Brain microvascular endothelial cell (primary cell): ENCODE measurements around the gene TLNRD1.

Experiments
- DNase-seq: peaks from one replicate; pipeline ENCODE4 v3.0.0-alpha.2; 2020
- H3K27ac ChIP-seq: fragments of 250-450 bp; sonication (Bioruptor Pico); 2 replicates; pipeline ENCODE4 v1.5.1; 2020; ENCODE audit warnings: mild to moderate bottlenecking, moderate library complexity
- H3K27me3 ChIP-seq: fragments of 250-450 bp; sonication (Bioruptor Pico); replicated peaks from 2 replicates; pipeline ENCODE4 v1.5.1; 2020; ENCODE audit warnings: mild to moderate bottlenecking
- H3K36me3 ChIP-seq: fragments of 250-450 bp; sonication (Bioruptor Pico); replicated peaks from 2 replicates; pipeline ENCODE4 v1.5.1; 2020; ENCODE audit warnings: mild to moderate bottlenecking
- H3K4me3 ChIP-seq: 2 replicates; pipeline ENCODE4 v1.5.1; 2011; ENCODE audit warnings: low read depth, mild to moderate bottlenecking, control low read depth, low read length, moderate library complexity
- CTCF ChIP-seq: IDR thresholded peaks from 2 replicates; pipeline ENCODE4 v1.5.1; 2011; ENCODE audit warnings: low read depth, mild to moderate bottlenecking, moderate library complexity, low read length, control low read depth, inconsistent platforms; ENCODE audit errors: missing control alignments
- in situ Hi-C: cut with HindIII; loops from 2 replicates; pipeline ENCODE4 v1.10.0; 2017; ENCODE audit warnings: low sequenced_read_pairs, low pct_ligation_motif_present

Gene TLNRD1

DNA sequence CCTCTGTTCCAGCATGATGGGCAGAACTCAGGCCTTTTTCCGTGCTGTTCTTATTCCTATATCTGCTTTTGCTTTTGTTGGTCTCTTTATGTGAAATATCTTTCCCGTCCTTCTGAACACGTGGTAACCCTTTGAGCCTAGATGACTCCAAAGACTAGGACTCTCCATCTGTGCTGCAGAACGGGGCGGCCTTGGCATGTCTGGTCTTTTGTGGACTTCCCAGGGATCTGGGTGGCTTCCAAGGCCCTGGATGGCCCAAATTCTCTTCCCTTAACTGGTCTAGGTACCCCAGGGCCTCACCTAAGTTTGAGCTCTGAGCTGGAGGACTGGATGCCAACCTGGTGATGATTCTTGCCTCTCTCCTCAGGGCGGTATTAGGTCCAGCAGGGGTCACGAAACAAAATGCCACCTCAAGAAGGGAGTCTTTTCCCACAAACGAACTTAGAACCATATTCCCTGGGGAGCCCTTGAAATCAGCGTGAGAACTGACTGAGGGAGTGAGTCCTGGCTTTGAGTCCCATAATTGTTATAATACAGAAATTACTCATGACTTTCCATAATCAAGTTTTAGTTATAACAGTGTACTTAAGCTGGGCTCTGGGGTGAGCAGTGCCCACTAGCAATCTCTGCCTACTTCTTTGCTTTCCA, 13.8 kb downstream of the TLNRD1 start:
- Histone ChIP-seq H3K36me3 (no peaks in the 10 kb centered on the region), H3K27ac (no peak overlapping the region), H3K4me3 (no peak overlapping the region), H3K27me3 (no peaks in the 10 kb centered on the region)
- TF ChIP-seq CTCF: no peak
- in situ Hi-C loops: no loop called here
- no peak for DNase-seq

- TF ChIP-seq CTCF: no peak
- no peak for DNase-seq
- no peaks in the 10 kb centered on the region for H3K27me3 ChIP-seq
- in situ Hi-C loops: no loop called here
- H3K4me3 ChIP-seq: no peak overlapping the region
- H3K36me3 ChIP-seq: no peaks in the 10 kb centered on the region
- H3K27ac ChIP-seq: no peak overlapping the region
These were observed 15.1 kb downstream of the TLNRD1 start for GRCh38 chr15:81015621-81016488.

- Histone ChIP-seq H3K36me3 (no peaks in the 10 kb centered on the region), H3K4me3 (no peak overlapping the region), H3K27ac (no peak overlapping the region), H3K27me3 (no peaks in the 10 kb centered on the region)
- in situ Hi-C loops: no loop called here
- no peak for DNase-seq
- no peak for TF ChIP-seq CTCF
These were observed 15.9 kb downstream of the TLNRD1 start for GRCh38 chr15:81016489-81017068.

- in situ Hi-C loops: no loop called here
- Histone ChIP-seq H3K27ac (no peak overlapping the region), H3K27me3 (no peaks in the 10 kb centered on the region), H3K4me3 (no peak overlapping the region), H3K36me3 (no peaks in the 10 kb centered on the region)
- TF ChIP-seq CTCF: no peak
- no peak for DNase-seq
These were observed 17.5 kb downstream of the TLNRD1 start for GRCh38 chr15:81018197-81018596.

DNA sequence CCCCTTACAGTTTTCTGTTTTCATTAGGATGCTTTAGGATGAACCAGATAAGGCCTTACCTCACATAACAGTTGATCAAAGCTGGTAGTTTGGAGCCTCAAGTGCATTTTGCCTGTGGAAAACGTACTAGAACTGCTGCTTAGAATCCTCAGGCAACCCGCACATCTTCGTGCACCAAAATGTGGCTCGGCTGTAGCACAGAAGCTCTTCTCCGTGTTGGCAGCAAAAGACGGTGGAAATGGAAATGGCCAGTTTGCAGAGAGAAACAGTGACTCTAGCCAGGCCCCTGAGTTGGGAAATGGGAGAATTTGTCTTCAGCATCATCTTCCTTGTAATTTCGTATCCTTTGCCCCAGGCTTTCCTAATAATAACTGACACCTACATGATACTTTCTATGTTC, 20.6 kb downstream of the TLNRD1 start:
- in situ Hi-C loops: no loop called here
- no peak for DNase-seq
- no peak for TF ChIP-seq CTCF
- H3K27me3 ChIP-seq: no peaks in the 10 kb centered on the region
- no peaks in the 10 kb centered on the region for H3K36me3 ChIP-seq
- no peak overlapping the region for H3K27ac ChIP-seq
- no peak overlapping the region for H3K4me3 ChIP-seq
